Amniotic epithelial cell (primary cell): ENCODE data around the gene LRRC36.
A peak's percentile ranks its signal among the peaks of the same experiment; 100 is the strongest.

ENCODE experiments used
- DNase-seq: peaks from one replicate; pipeline ENCODE4 v3.0.0-alpha.2; 2010; ENCODE audit warnings: low read depth

LRRC36 gene

GRCh38 chr16:67426950-67427349 lies 100.3 kb downstream of the LRRC36 start:
- no peak for DNase-seq

- peak; percentile 44 for DNase-seq
Measured at GRCh38 chr16:67428146-67428731, 101.6 kb downstream of the LRRC36 start.

GRCh38 chr16:67429053-67429798 lies 102.6 kb downstream of the LRRC36 start:
- DNase-seq: no peak

- DNase-seq: no peak
Measured at GRCh38 chr16:67429799-67430503, 103.3 kb downstream of the LRRC36 start.

- no peak for DNase-seq
Measured at GRCh38 chr16:67430504-67430976, 103.9 kb downstream of the LRRC36 start.

GRCh38 chr16:67430977-67431774 lies 104.6 kb downstream of the LRRC36 start, which contains the start of gene HSD11B2:
HSD11B2 (plus strand) TSS chr16:67431121; CDS start chr16:67431249, 128 bp downstream.
- peak; percentile 26 for DNase-seq

- no peak for DNase-seq
Measured at GRCh38 chr16:67431775-67432505, 105.3 kb downstream of the LRRC36 start.

GRCh38 chr16:67432506-67432890 lies 105.9 kb downstream of the LRRC36 start:
- DNase-seq: no peak

- no peak for DNase-seq
Measured at GRCh38 chr16:67433131-67433719, 106.6 kb downstream of the LRRC36 start.
